WTC11 (cell line): ENCODE results near the gene CACNA2D3. TPM values are rescaled to one million over a fixed set of nuclear protein-coding genes. Genes with fewer than 3 reads are reported as not detected.

Experiments used
- ATAC-seq: fragments of 200-7000 bp; cut with Tn5 transposase; 2 replicates; pipeline ENCODE4 v1.10.0; 2021; ENCODE audit warnings: mild to moderate bottlenecking, moderate library complexity
- CTCF ChIA-PET: fragments of 300-600 bp; sonication (Branson Sonifier 250); formaldehyde crosslinking; loops from one replicate; lab custom pipeline; 2021; ENCODE audit warnings: antibody characterized with exemption; lab: Charles Lee
- POLR2A ChIA-PET: fragments of 350-600 bp; sonication (Branson Sonifier 250); formaldehyde crosslinking; loops from one replicate; lab custom pipeline; 2021; ENCODE audit warnings: antibody characterized with exemption; lab: Charles Lee
- DNase-seq: peaks from one replicate; pipeline ENCODE4 v3.0.0; 2021; ENCODE audit warnings: low spot score
- H3K27ac Mint-ChIP-seq: 2 replicates; pipeline ENCODE4 v1.8.0; 2021; ENCODE audit warnings: mixed read lengths
- H3K27me3 Mint-ChIP-seq: 2 replicates; pipeline ENCODE4 v1.8.0; 2021; ENCODE audit warnings: low read depth, mild to moderate bottlenecking, moderate library complexity, mixed read lengths
- H3K36me3 Mint-ChIP-seq: 2 replicates; pipeline ENCODE4 v1.8.0; 2021; ENCODE audit warnings: mixed read lengths
- H3K4me1 Mint-ChIP-seq: 2 replicates; pipeline ENCODE4 v1.8.0; 2022; ENCODE audit warnings: mixed read lengths
- H3K4me3 Mint-ChIP-seq: 2 replicates; pipeline ENCODE4 v1.8.0; 2021; ENCODE audit warnings: mild to moderate bottlenecking, moderate library complexity, mixed read lengths
- H3K9me3 Mint-ChIP-seq: 2 replicates; pipeline ENCODE4 v1.8.0; 2021; ENCODE audit warnings: mixed read lengths
- ARID4B ChIP-seq: sonication (generic); formaldehyde crosslinking; IDR thresholded peaks from 2 replicates; pipeline ENCODE4 v1.8.0; 2023; ENCODE audit warnings: missing genetic modification reagents, mild to moderate bottlenecking, borderline replicate concordance
- ATF6 ChIP-seq: sonication (generic); formaldehyde crosslinking; IDR thresholded peaks from 2 replicates; pipeline ENCODE4 v1.8.1; 2023; ENCODE audit warnings: mild to moderate bottlenecking, missing genetic modification reagents
- ESRRA ChIP-seq: sonication (generic); formaldehyde crosslinking; IDR thresholded peaks from 2 replicates; pipeline ENCODE4 v1.8.1; 2022; ENCODE audit warnings: mild to moderate bottlenecking, missing genetic modification reagents, borderline replicate concordance
- FOXJ3 ChIP-seq: sonication (generic); formaldehyde crosslinking; IDR thresholded peaks from 2 replicates; pipeline ENCODE4 v1.9.0; 2021; ENCODE audit warnings: missing genetic modification reagents, mild to moderate bottlenecking, borderline replicate concordance
- FOXP4 ChIP-seq: sonication (generic); formaldehyde crosslinking; IDR thresholded peaks from 2 replicates; pipeline ENCODE4 v1.8.0; 2022; ENCODE audit warnings: mild to moderate bottlenecking, missing genetic modification reagents
- OVOL2 ChIP-seq: fragments of 250-450 bp; sonication (Bioruptor Pico); IDR thresholded peaks from 2 replicates; pipeline ENCODE4 v1.9.0; 2021; ENCODE audit warnings: mild to moderate bottlenecking, borderline replicate concordance
- SP1 ChIP-seq: sonication (generic); formaldehyde crosslinking; conservative IDR thresholded peaks from 2 replicates; pipeline ENCODE4 v1.8.1; 2022; ENCODE audit warnings: missing genetic modification reagents
- total RNA-seq: library from RNA; stranded (reverse); gene quantifications from 3 replicates; pipeline ENCODE4 v1.2.3, GENCODE V29; 2021
- TF ChIP-seq, protein P1 (sequence below): sonication (generic); formaldehyde crosslinking; IDR thresholded peaks from 2 replicates; pipeline ENCODE4 v1.8.0; 2022; ENCODE audit warnings: mild to moderate bottlenecking, missing genetic modification reagents
- TF ChIP-seq, protein P2 (sequence below): sonication (generic); formaldehyde crosslinking; IDR thresholded peaks from 2 replicates; pipeline ENCODE4 v1.8.0; 2023; ENCODE audit warnings: missing genetic modification reagents
- TF ChIP-seq, protein P3 (sequence below): sonication (generic); formaldehyde crosslinking; IDR thresholded peaks from 2 replicates; pipeline ENCODE4 v1.8.0; 2022; ENCODE audit warnings: mild to moderate bottlenecking, missing genetic modification reagents
- TF ChIP-seq, protein P4 (sequence below): fragments of 200-600 bp; IDR thresholded peaks from 2 replicates; pipeline ENCODE4 v1.8.0; 2022; ENCODE audit warnings: antibody characterized with exemption
- TF ChIP-seq, protein P5 (sequence below): sonication (generic); formaldehyde crosslinking; IDR thresholded peaks from 2 replicates; pipeline ENCODE4 v1.8.0; 2023; ENCODE audit warnings: mild to moderate bottlenecking, missing genetic modification reagents
- TF ChIP-seq, protein P6 (sequence below): sonication (generic); formaldehyde crosslinking; IDR thresholded peaks from 2 replicates; pipeline ENCODE4 v1.8.1; 2022; ENCODE audit warnings: low read depth, missing genetic modification reagents, borderline replicate concordance

CACNA2D3 gene
- total RNA-seq, 1 experiment from 2014 or later: 5.0 TPM

DNA sequence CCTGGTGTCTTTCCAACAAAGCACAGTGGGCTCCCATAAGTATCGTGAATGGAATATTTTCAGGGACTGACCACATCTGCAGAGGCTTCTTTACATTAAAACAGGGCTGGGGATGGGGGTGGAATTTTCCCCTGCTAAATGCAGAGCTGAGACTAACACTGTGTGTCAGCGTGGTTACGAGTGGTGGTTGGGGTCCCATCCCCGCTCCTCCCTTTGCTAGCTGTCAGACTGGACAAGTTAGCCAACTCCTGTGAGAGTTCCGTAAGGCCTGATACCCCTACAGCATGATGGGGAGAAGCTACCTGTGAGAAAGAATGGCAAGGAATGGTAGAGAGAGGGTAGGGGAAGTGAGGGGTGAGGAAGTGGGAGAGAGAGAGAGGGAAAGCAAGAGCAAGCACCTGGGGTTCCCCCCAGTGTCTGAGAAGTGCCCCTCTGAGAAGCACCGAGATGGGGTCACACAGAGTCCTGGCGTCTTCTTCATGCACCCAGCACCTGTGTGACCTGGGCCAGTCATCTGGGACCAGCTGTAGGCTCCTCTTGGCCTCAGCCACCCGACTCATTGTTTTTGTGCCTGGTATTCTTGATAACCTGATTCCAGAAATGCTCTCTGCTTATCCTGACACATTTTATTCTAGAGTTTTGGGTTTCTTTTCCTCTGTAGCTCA is 395.8 kb downstream of the CACNA2D3 start (continued):
- TF ChIP-seq, protein P1, sequence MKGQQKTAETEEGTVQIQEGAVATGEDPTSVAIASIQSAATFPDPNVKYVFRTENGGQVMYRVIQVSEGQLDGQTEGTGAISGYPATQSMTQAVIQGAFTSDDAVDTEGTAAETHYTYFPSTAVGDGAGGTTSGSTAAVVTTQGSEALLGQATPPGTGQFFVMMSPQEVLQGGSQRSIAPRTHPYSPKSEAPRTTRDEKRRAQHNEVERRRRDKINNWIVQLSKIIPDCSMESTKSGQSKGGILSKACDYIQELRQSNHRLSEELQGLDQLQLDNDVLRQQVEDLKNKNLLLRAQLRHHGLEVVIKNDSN (CRISPR knock-in tag): no peak
- TF ChIP-seq, protein P2, sequence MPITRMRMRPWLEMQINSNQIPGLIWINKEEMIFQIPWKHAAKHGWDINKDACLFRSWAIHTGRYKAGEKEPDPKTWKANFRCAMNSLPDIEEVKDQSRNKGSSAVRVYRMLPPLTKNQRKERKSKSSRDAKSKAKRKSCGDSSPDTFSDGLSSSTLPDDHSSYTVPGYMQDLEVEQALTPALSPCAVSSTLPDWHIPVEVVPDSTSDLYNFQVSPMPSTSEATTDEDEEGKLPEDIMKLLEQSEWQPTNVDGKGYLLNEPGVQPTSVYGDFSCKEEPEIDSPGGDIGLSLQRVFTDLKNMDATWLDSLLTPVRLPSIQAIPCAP (CRISPR knock-in tag): no peak

- no peak overlapping the region for H3K4me3 Mint-ChIP-seq
- H3K36me3 Mint-ChIP-seq: no peaks in the 10 kb centered on the region
- H3K4me1 Mint-ChIP-seq: no peaks in the 10 kb centered on the region
- TF ChIP-seq, protein P3, sequence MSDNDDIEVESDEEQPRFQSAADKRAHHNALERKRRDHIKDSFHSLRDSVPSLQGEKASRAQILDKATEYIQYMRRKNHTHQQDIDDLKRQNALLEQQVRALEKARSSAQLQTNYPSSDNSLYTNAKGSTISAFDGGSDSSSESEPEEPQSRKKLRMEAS (CRISPR knock-in tag): no peak
- TF ChIP-seq ATF6 (CRISPR knock-in tag) (no peak), FOXJ3 (CRISPR knock-in tag) (no peak), SP1 (CRISPR knock-in tag) (no peak)
- no peaks in the 10 kb centered on the region for H3K27me3 Mint-ChIP-seq
- DNase-seq (no peak), ATAC-seq (no peak)
- no peaks in the 10 kb centered on the region for H3K9me3 Mint-ChIP-seq
- ChIA-PET POLR2A (no interaction called here), CTCF (no interaction called here)
- H3K27ac Mint-ChIP-seq: no peak overlapping the region
Measured at GRCh38 chr3:54519493-54519892, 397.1 kb downstream of the CACNA2D3 start.

DNA sequence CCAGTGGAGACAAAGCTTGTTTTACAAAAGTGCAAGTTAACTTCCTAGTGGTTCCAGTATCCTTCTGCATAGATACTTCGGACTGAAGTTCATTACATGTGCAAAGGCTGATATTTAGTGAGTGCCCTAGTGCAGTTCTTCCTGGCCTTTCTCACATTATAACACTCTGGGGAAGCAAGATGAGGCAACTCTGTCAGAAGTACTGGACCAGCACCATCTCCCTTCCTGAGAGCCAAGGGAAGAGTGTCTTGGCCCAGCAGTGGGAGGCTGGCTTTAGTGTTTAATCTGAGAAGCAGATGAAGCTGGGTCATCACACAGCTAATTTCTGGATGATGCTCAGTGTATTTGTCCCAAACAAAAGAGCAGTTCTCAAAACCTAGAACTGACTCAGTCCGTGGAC is 397.7 kb downstream of the CACNA2D3 start:
- ChIA-PET POLR2A (no interaction called here), CTCF (no interaction called here)
- no peaks in the 10 kb centered on the region for H3K36me3 Mint-ChIP-seq
- H3K9me3 Mint-ChIP-seq: no peaks in the 10 kb centered on the region
- H3K4me3 Mint-ChIP-seq: no peak overlapping the region
- H3K27me3 Mint-ChIP-seq: no peaks in the 10 kb centered on the region
- ATAC-seq (no peak), DNase-seq (no peak)
- H3K27ac Mint-ChIP-seq: no peak overlapping the region
- no peaks in the 10 kb centered on the region for H3K4me1 Mint-ChIP-seq
- TF ChIP-seq FOXP4 (CRISPR knock-in tag) (no peak), ARID4B (CRISPR knock-in tag) (no peak), OVOL2 (CRISPR knock-in tag) (no peak), FOXJ3 (CRISPR knock-in tag) (no peak), ESRRA (CRISPR knock-in tag) (no peak)
- TF ChIP-seq, protein P1 (CRISPR knock-in tag): no peak
- TF ChIP-seq, protein P4, sequence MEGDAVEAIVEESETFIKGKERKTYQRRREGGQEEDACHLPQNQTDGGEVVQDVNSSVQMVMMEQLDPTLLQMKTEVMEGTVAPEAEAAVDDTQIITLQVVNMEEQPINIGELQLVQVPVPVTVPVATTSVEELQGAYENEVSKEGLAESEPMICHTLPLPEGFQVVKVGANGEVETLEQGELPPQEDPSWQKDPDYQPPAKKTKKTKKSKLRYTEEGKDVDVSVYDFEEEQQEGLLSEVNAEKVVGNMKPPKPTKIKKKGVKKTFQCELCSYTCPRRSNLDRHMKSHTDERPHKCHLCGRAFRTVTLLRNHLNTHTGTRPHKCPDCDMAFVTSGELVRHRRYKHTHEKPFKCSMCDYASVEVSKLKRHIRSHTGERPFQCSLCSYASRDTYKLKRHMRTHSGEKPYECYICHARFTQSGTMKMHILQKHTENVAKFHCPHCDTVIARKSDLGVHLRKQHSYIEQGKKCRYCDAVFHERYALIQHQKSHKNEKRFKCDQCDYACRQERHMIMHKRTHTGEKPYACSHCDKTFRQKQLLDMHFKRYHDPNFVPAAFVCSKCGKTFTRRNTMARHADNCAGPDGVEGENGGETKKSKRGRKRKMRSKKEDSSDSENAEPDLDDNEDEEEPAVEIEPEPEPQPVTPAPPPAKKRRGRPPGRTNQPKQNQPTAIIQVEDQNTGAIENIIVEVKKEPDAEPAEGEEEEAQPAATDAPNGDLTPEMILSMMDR: no peak
- TF ChIP-seq, protein P5, sequence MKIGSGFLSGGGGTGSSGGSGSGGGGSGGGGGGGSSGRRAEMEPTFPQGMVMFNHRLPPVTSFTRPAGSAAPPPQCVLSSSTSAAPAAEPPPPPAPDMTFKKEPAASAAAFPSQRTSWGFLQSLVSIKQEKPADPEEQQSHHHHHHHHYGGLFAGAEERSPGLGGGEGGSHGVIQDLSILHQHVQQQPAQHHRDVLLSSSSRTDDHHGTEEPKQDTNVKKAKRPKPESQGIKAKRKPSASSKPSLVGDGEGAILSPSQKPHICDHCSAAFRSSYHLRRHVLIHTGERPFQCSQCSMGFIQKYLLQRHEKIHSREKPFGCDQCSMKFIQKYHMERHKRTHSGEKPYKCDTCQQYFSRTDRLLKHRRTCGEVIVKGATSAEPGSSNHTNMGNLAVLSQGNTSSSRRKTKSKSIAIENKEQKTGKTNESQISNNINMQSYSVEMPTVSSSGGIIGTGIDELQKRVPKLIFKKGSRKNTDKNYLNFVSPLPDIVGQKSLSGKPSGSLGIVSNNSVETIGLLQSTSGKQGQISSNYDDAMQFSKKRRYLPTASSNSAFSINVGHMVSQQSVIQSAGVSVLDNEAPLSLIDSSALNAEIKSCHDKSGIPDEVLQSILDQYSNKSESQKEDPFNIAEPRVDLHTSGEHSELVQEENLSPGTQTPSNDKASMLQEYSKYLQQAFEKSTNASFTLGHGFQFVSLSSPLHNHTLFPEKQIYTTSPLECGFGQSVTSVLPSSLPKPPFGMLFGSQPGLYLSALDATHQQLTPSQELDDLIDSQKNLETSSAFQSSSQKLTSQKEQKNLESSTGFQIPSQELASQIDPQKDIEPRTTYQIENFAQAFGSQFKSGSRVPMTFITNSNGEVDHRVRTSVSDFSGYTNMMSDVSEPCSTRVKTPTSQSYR (CRISPR knock-in tag): no peak
- TF ChIP-seq, protein P6, sequence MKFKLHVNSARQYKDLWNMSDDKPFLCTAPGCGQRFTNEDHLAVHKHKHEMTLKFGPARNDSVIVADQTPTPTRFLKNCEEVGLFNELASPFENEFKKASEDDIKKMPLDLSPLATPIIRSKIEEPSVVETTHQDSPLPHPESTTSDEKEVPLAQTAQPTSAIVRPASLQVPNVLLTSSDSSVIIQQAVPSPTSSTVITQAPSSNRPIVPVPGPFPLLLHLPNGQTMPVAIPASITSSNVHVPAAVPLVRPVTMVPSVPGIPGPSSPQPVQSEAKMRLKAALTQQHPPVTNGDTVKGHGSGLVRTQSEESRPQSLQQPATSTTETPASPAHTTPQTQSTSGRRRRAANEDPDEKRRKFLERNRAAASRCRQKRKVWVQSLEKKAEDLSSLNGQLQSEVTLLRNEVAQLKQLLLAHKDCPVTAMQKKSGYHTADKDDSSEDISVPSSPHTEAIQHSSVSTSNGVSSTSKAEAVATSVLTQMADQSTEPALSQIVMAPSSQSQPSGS (CRISPR knock-in tag): no peak
